Naive B cell (primary cell): Measurements from ENCODE around the gene IL6ST. TPM values are rescaled to one million over a fixed set of nuclear protein-coding genes. Genes with fewer than 3 reads are reported as not detected.

ENCODE experiments used
- ATAC-seq, 2 donors: fragments of 150-1000 bp; cut with Tn5 transposase; 2 replicates each; pipeline ENCODE4 v1.10.0; 2021; ENCODE audit warnings: low read depth in 2 of 2, mild to moderate bottlenecking in 2 of 2, moderate library complexity in 2 of 2
- DNase-seq: peaks from one replicate; pipeline ENCODE4 v3.0.0; 2022
- H3K27ac Mint-ChIP-seq, 6 donors: one replicate each; pipeline ENCODE4 v1.8.0; 2020 to 2022; ENCODE audit warnings: mild to moderate bottlenecking in 6 of 6, mixed read lengths in 6 of 6, moderate library complexity in 5 of 6, inconsistent platforms in 2 of 6
- H3K27me3 Mint-ChIP-seq, 3 donors: one replicate each; pipeline ENCODE4 v1.8.0; 2021 to 2022; ENCODE audit warnings: mixed read lengths in 3 of 3, mild to moderate bottlenecking in 1 of 3
- H3K36me3 Mint-ChIP-seq, 2 donors: one replicate each; pipeline ENCODE4 v1.8.0; 2020 to 2022; ENCODE audit warnings: mixed read lengths in 2 of 2, inconsistent platforms in 1 of 2, mild to moderate bottlenecking in 1 of 2
- H3K4me1 Mint-ChIP-seq, 3 donors: one replicate each; pipeline ENCODE4 v1.8.0; 2020 to 2022; ENCODE audit warnings: mixed read lengths in 3 of 3, inconsistent platforms in 1 of 3, mild to moderate bottlenecking in 1 of 3, moderate library complexity in 1 of 3
- H3K4me3 Mint-ChIP-seq, 8 donors: one replicate each; pipeline ENCODE4 v1.8.0; 2020 to 2022; ENCODE audit warnings: mild to moderate bottlenecking in 8 of 8, mixed read lengths in 8 of 8, moderate library complexity in 8 of 8, inconsistent platforms in 2 of 8
- H3K9me3 Mint-ChIP-seq, 7 donors: one replicate each; pipeline ENCODE4 v1.8.0; 2020 to 2022; ENCODE audit warnings: mixed read lengths in 7 of 7, mild to moderate bottlenecking in 5 of 7, inconsistent platforms in 2 of 7, moderate library complexity in 1 of 7
- polyA plus RNA-seq, 6 donors: library from polyadenylated mRNA; unstranded; fragments of 300-500 nt; fragmentation: Illumina TruSeq; gene quantifications; one replicate each; pipeline ENCODE4 v1.2.3, GENCODE V29; 2021; ENCODE audit warnings: low read depth in 6 of 6

The IL6ST gene
- polyA plus RNA-seq, 6 donors from 2014 or later: 3.2 to 19.8 (median 8.2) TPM

GRCh38 chr5:55920784-55921183 lies 74.0 kb downstream of the IL6ST start:
- ATAC-seq (no peak), DNase-seq (no peak)
- Mint-ChIP-seq H3K9me3 (no peaks in the 10 kb centered on the region), H3K4me3 (no peak overlapping the region), H3K4me1 (peaks cover 10 to 25% (median 21%) of the 10 kb centered on the region in 3 donors), H3K27ac (no peak overlapping the region), H3K27me3 (peaks cover 0 to 14% (median 6%) of the 10 kb centered on the region in 3 donors), H3K36me3 (no peaks in the 10 kb centered on the region)

GRCh38 chr5:55919625-55920024 lies 75.1 kb downstream of the IL6ST start:
- Mint-ChIP-seq H3K27ac (peak overlapping the region in 1 of 6 donors; percentile 24), H3K4me1 (peaks cover 10 to 25% (median 21%) of the 10 kb centered on the region in 3 donors), H3K27me3 (peaks cover 5 to 14% (median 6%) of the 10 kb centered on the region in 3 donors), H3K4me3 (peak overlapping the region in 1 of 8 donors; percentile 26), H3K9me3 (no peaks in the 10 kb centered on the region), H3K36me3 (no peaks in the 10 kb centered on the region)
- DNase-seq (no peak), ATAC-seq (no peak)

- Mint-ChIP-seq H3K4me3 (no peak overlapping the region), H3K27ac (no peak overlapping the region), H3K27me3 (peaks cover 5 to 14% (median 6%) of the 10 kb centered on the region in 3 donors), H3K4me1 (peaks cover 7 to 18% (median 16%) of the 10 kb centered on the region in 3 donors), H3K9me3 (no peaks in the 10 kb centered on the region), H3K36me3 (no peaks in the 10 kb centered on the region)
- DNase-seq (no peak), ATAC-seq (no peak)
These were observed 76.4 kb downstream of the IL6ST start for GRCh38 chr5:55918087-55919035.

GRCh38 chr5:55917402-55918086 lies 77.2 kb downstream of the IL6ST start:
- Mint-ChIP-seq H3K27me3 (peaks cover 0 to 14% (median 6%) of the 10 kb centered on the region in 3 donors), H3K4me1 (peaks cover 5 to 11% (median 7%) of the 10 kb centered on the region in 3 donors), H3K4me3 (no peak overlapping the region), H3K9me3 (no peaks in the 10 kb centered on the region), H3K27ac (peak overlapping the region in 1 of 6 donors; percentile 38), H3K36me3 (no peaks in the 10 kb centered on the region)
- no peak for DNase-seq
- ATAC-seq: no peak

- Mint-ChIP-seq H3K36me3 (no peaks in the 10 kb centered on the region), H3K27me3 (peaks cover 0 to 18% (median 6%) of the 10 kb centered on the region in 3 donors), H3K4me1 (peaks cover 5 to 9% (median 7%) of the 10 kb centered on the region in 3 donors), H3K9me3 (no peaks in the 10 kb centered on the region), H3K27ac (no peak overlapping the region), H3K4me3 (no peak overlapping the region)
- DNase-seq (no peak), ATAC-seq (no peak)
These were observed 77.8 kb downstream of the IL6ST start for GRCh38 chr5:55916986-55917385.

- ATAC-seq (no peak), DNase-seq (no peak)
- Mint-ChIP-seq H3K4me3 (no peak overlapping the region), H3K27ac (no peak overlapping the region), H3K9me3 (peaks cover 0 to 3% (median 0%) of the 10 kb centered on the region in 7 donors), H3K4me1 (peaks cover 5 to 7% (median 7%) of the 10 kb centered on the region in 3 donors), H3K27me3 (peaks cover 0 to 18% (median 6%) of the 10 kb centered on the region in 3 donors), H3K36me3 (no peaks in the 10 kb centered on the region)
These were observed 79.0 kb downstream of the IL6ST start for GRCh38 chr5:55915783-55916182.

GRCh38 chr5:55914971-55915370 lies 79.8 kb downstream of the IL6ST start:
- no peak for DNase-seq
- no peak overlapping the region for H3K27ac Mint-ChIP-seq
- H3K4me3 Mint-ChIP-seq: no peak overlapping the region
- H3K36me3 Mint-ChIP-seq: no peaks in the 10 kb centered on the region
- no peak for ATAC-seq
- peaks cover 0 to 18% (median 6%) of the 10 kb centered on the region in 3 donors for H3K27me3 Mint-ChIP-seq
- H3K4me1 Mint-ChIP-seq: peaks cover 5 to 7% (median 7%) of the 10 kb centered on the region in 3 donors
- peaks cover 0 to 3% (median 0%) of the 10 kb centered on the region in 7 donors for H3K9me3 Mint-ChIP-seq

- Mint-ChIP-seq H3K4me3 (no peak overlapping the region), H3K9me3 (peaks cover 0 to 5% (median 0%) of the 10 kb centered on the region in 7 donors), H3K36me3 (no peaks in the 10 kb centered on the region), H3K27me3 (peaks cover 0 to 18% (median 0%) of the 10 kb centered on the region in 3 donors), H3K4me1 (no peaks in the 10 kb centered on the region), H3K27ac (no peak overlapping the region)
- no peak for ATAC-seq
- DNase-seq: no peak
These were observed 81.0 kb downstream of the IL6ST start for GRCh38 chr5:55913466-55914413.

- DNase-seq: no peak
- Mint-ChIP-seq H3K4me3 (no peak overlapping the region), H3K27ac (no peak overlapping the region), H3K9me3 (peaks cover 0 to 5% (median 0%) of the 10 kb centered on the region in 7 donors), H3K27me3 (peaks cover 0 to 18% (median 0%) of the 10 kb centered on the region in 3 donors), H3K4me1 (no peaks in the 10 kb centered on the region), H3K36me3 (no peaks in the 10 kb centered on the region)
- no peak for ATAC-seq
These were observed 82.7 kb downstream of the IL6ST start for GRCh38 chr5:55911784-55912653.

GRCh38 chr5:55908804-55909203 lies 86.0 kb downstream of the IL6ST start:
- Mint-ChIP-seq H3K4me1 (no peaks in the 10 kb centered on the region), H3K9me3 (peaks cover 0 to 5% (median 0%) of the 10 kb centered on the region in 7 donors), H3K36me3 (no peaks in the 10 kb centered on the region), H3K4me3 (no peak overlapping the region), H3K27me3 (peaks cover 7 to 18% (median 10%) of the 10 kb centered on the region in 3 donors), H3K27ac (no peak overlapping the region)
- DNase-seq: no peak
- ATAC-seq: no peak

GRCh38 chr5:55907927-55908326 lies 86.8 kb downstream of the IL6ST start:
- peaks cover 4 to 21% (median 16%) of the 10 kb centered on the region in 3 donors for H3K27me3 Mint-ChIP-seq
- no peak overlapping the region for H3K4me3 Mint-ChIP-seq
- H3K9me3 Mint-ChIP-seq: peaks cover 0 to 5% (median 0%) of the 10 kb centered on the region in 7 donors
- H3K4me1 Mint-ChIP-seq: peaks cover 4 to 7% (median 7%) of the 10 kb centered on the region in 3 donors
- H3K36me3 Mint-ChIP-seq: no peaks in the 10 kb centered on the region
- ATAC-seq (no peak), DNase-seq (no peak)
- no peak overlapping the region for H3K27ac Mint-ChIP-seq

- DNase-seq: no peak
- no peak for ATAC-seq
- H3K36me3 Mint-ChIP-seq: no peaks in the 10 kb centered on the region
- no peak overlapping the region for H3K27ac Mint-ChIP-seq
- H3K4me3 Mint-ChIP-seq: peak overlapping the region in 1 of 8 donors; percentile 45
- peaks cover 0 to 5% (median 0%) of the 10 kb centered on the region in 7 donors for H3K9me3 Mint-ChIP-seq
- H3K4me1 Mint-ChIP-seq: peaks cover 4 to 11% (median 9%) of the 10 kb centered on the region in 3 donors
- H3K27me3 Mint-ChIP-seq: peaks cover 4 to 31% (median 28%) of the 10 kb centered on the region in 3 donors
These were observed 89.5 kb downstream of the IL6ST start for GRCh38 chr5:55905251-55905650.
